ENCODE data around the gene NUP93. TPM values are rescaled to one million over a fixed set of nuclear protein-coding genes. Genes with fewer than 3 reads are reported as not detected.
"Not testable (repeated sequence)": the region's sequence is repeated elsewhere in the genome, so short reads cannot be mapped to it uniquely, and the experiment has no call there.

Gene NUP93
- total RNA-seq, 4 donors from 2014 or later = 27.3 to 195 (median 31.4) TPM

DNA sequence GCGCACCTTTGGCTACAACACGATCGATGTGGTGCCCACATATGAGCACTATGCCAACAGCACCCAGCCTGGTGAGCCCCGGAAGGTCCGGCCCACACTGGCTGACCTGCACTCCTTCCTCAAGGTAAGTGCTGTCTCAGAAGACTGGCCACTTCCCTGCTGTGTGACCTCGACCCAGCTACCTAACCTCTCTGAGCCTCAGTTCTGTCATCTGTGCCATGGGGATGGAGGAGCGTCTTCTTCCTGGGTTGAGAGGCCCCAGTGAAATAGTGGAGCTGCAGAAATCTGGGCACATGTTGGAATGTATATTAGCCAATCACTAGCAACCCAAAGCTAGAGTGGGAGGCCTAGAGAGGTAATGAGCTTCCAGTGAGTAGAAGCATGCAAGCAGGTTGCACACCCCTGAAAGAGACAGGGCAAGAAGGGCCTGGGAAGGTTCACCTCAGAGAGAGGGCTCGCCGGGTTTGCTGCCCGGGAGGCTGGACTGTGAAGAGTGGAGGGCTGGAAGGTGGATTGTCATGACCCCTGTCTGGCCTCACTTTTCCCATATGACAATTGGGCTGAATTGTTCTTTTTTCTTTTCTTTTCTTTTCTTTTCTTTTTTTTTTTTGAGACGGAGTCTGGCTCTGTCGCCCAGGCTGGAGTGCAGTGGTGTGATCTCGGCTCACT is 135.6 kb downstream of the NUP93 start:
- TF ChIP-seq, protein P1, sequence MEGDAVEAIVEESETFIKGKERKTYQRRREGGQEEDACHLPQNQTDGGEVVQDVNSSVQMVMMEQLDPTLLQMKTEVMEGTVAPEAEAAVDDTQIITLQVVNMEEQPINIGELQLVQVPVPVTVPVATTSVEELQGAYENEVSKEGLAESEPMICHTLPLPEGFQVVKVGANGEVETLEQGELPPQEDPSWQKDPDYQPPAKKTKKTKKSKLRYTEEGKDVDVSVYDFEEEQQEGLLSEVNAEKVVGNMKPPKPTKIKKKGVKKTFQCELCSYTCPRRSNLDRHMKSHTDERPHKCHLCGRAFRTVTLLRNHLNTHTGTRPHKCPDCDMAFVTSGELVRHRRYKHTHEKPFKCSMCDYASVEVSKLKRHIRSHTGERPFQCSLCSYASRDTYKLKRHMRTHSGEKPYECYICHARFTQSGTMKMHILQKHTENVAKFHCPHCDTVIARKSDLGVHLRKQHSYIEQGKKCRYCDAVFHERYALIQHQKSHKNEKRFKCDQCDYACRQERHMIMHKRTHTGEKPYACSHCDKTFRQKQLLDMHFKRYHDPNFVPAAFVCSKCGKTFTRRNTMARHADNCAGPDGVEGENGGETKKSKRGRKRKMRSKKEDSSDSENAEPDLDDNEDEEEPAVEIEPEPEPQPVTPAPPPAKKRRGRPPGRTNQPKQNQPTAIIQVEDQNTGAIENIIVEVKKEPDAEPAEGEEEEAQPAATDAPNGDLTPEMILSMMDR (IDR thresholded peaks at IDR 0.05) = no peak
- TF ChIP-seq POLR2A (IDR thresholded peaks at IDR 0.05) = no peak
- H3K9me3 ChIP-seq = no peaks in the 10 kb centered on the region
- H3K27me3 ChIP-seq = no peaks in the 10 kb centered on the region
- no peaks in the 10 kb centered on the region for H3K36me3 ChIP-seq
- no peak for DNase-seq
- no peak overlapping the region for H3K27ac ChIP-seq
- H3K4me3 ChIP-seq = no peak overlapping the region
- H3K4me1 ChIP-seq = peaks cover 0 to 23% (median 10%) of the 10 kb centered on the region in 4 donors

DNA sequence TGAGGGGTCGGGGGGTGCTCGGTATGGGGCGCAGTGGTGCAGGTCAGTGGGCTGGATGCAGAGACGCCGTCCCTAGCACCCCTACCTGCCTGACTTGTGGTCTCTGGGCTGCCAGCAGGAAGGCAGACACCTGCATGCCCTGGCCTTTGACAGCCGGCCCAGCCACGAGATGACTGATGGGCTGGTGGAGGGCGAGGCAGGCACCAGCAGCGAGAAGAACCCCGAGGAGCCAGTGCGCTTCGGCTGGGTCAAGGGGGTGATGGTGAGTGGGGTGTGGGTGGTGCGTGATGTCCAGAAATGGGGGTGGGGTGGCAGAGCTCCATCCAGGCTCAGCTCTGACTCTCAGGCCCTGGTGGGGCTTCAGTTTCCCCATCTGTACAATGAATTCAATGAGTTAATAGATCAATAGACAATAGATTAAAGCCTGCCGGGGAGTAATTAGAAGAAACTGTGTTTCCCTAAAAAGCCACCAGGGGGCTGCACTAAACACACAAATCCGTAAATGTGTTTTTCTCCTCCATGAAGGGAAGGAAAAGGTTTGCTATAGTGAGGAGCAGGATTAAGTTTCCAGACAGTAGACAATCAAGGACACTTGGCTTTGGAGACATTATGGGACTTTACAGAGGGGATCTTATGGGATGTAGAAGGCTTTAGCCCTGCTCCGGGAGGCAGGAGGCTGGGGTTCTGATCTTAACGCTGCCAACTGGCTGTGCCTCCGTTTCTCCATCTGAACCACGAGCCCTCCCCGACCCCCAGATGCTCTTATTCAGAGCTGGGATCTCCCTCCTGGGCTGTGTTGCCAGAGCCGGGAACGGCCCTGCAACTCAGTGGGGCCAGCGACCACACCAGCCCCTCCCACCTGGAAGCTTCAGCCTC is 137.3 kb downstream of the NUP93 start:
- no peaks in the 10 kb centered on the region for H3K27me3 ChIP-seq
- H3K4me3 ChIP-seq = no peak overlapping the region
- peak overlapping the region in 1 of 4 donors; percentile 42 for H3K27ac ChIP-seq
- peak in 2 of 3 donors; percentile 56 to 78 for DNase-seq
- no peaks in the 10 kb centered on the region for H3K9me3 ChIP-seq
- H3K4me1 ChIP-seq = peaks cover 0 to 12% (median 6%) of the 10 kb centered on the region in 4 donors
- H3K36me3 ChIP-seq = no peaks in the 10 kb centered on the region
- no peak for TF ChIP-seq POLR2A (IDR thresholded peaks at IDR 0.05)
- TF ChIP-seq, protein P1 (IDR thresholded peaks at IDR 0.05) = peak; percentile 63 to 91 (median 84)

DNA sequence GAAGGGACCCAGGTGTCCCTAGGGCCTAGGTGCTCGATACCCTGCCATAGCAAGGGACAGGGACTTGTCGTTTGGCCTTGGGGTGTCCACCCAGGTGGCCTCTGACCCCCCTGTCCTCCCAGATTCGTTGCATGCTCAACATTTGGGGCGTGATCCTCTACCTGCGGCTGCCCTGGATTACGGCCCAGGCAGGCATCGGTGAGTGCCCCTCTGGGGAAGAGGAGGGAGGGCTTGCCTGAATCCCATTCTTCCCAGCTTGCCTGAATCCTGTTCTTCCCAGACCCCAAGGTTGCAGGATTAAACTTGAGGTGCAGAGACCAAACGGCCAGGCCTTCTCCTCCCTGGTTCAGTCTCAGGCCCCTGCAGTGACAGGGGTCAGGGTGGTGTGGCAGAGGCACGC is 138.2 kb downstream of the NUP93 start:
- Histone ChIP-seq H3K4me3 (no peak overlapping the region), H3K9me3 (no peaks in the 10 kb centered on the region), H3K36me3 (no peaks in the 10 kb centered on the region), H3K27me3 (no peaks in the 10 kb centered on the region), H3K4me1 (peaks cover 0 to 11% (median 4%) of the 10 kb centered on the region in 4 donors), H3K27ac (no peak overlapping the region)
- no peak for DNase-seq
- no peak for TF ChIP-seq POLR2A (IDR thresholded peaks at IDR 0.05)
- TF ChIP-seq, protein P1 (IDR thresholded peaks at IDR 0.05) = no peak

DNA sequence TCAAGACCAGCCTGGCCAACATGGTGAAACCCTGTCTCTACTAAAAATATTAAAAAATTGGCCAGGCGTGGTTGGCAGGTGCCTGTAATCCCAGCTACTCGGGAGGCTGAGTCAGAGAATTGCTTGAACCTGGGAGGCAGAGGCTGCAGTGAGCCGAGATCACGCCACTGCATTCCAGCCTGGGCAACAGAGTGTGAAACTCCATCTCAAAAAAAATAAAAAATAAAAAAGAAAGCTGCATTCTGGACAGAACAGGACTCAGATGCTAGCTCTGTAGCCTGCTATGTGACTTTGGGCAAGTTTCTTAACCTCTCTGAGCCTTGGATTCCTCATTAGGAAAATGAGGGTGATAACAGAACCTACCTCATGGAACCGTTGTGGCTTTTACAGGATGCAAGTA is 138.8 kb downstream of the NUP93 start:
- DNase-seq, H3K27ac ChIP-seq, H3K9me3 ChIP-seq, H3K4me3 ChIP-seq, H3K36me3 ChIP-seq, H3K27me3 ChIP-seq: not testable (repeated sequence)
- H3K4me1 ChIP-seq = peaks cover 0 to 11% (median 4%) of the 10 kb centered on the region in 4 donors

DNA sequence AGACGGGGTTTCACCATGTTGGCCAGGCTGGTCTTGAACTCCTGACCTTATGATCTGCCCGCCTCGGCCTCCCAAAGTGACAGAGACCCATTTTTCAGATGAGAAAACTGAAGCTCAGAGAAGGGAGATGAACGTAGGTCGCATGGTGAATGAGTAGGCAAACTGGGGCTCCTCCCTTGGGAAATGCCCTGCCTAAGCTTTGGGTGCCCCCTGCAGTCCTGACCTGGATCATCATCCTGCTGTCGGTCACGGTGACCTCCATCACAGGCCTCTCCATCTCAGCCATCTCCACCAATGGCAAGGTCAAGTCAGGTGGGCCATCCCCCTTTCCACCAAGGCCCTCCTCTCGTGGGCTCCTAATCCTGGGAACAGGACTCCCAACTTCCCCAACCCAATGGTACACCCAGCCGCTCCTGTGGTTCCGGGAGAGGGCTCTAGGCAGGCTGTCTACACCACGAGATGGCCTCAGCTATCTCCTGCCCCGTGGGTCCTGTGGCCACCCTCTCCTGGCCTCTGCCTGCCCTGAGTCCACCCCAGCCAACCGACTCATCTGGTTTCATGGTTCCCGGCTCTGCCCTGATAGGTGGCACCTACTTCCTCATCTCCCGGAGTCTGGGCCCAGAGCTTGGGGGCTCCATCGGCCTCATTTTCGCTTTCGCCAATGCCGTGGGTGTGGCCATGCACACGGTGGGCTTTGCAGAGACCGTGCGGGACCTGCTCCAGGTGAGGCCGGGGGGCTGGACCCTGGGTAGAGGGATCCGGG is 139.8 kb downstream of the NUP93 start:
- DNase-seq = peak in 2 of 3 donors; percentile 46 to 62
- TF ChIP-seq, protein P1 (IDR thresholded peaks at IDR 0.05) = peak in 4 of 6 experiments; percentile 14 to 35 (median 32)
- no peak for TF ChIP-seq POLR2A (IDR thresholded peaks at IDR 0.05)
- no peaks in the 10 kb centered on the region for H3K9me3 ChIP-seq
- peaks cover 0 to 11% (median 4%) of the 10 kb centered on the region in 4 donors for H3K4me1 ChIP-seq
- H3K4me3 ChIP-seq = no peak overlapping the region
- no peaks in the 10 kb centered on the region for H3K27me3 ChIP-seq
- H3K36me3 ChIP-seq = no peaks in the 10 kb centered on the region
- H3K27ac ChIP-seq = peak overlapping the region in 2 of 4 donors; percentile 20 to 54
